SK-N-SH (cell line): ENCODE results near the gene SPSB4. TPM values are rescaled to one million over a fixed set of nuclear protein-coding genes. Genes with fewer than 3 reads are reported as not detected.

Experiments used
- CTCF ChIA-PET: fragments of 300-600, 350-600 bp; formaldehyde crosslinking; extraction: SDS; loops from one replicate; lab custom pipeline; 2021; lab: Yijun Ruan, JAX
- POLR2A ChIA-PET: fragments of 350-600 bp; sonication (Branson Sonifier 250); formaldehyde crosslinking; extraction: SDS; loops from one replicate; lab custom pipeline; 2020; ENCODE audit warnings: antibody characterized with exemption, inconsistent platforms; lab: Yijun Ruan, JAX
- DNase-seq: peaks from one replicate; pipeline ENCODE4 v3.0.0; 2012
- H2AFZ ChIP-seq: fragments of 200-600 bp; sonication (generic); 2 replicates; pipeline ENCODE4 v1.8.1; 2016; ENCODE audit warnings: antibody characterized with exemption, mild to moderate bottlenecking, low read depth
- H3F3A ChIP-seq: fragments of 200-600 bp; sonication (generic); replicated peaks from 2 replicates; pipeline ENCODE3; 2016; ENCODE audit warnings: antibody characterized with exemption, mild to moderate bottlenecking; ENCODE audit not compliant: insufficient read depth
- H3K27ac ChIP-seq, 2 experiments: fragments of 200-500 bp in 1 of 2; fragments of 200-600 bp in 1 of 2; sonication (Bioruptor generic) in 1 of 2; sonication (generic), shearing (Covaris generic) in 1 of 2; 2 replicates each; pipeline versions ENCODE4 v1.5.1 to v1.6.1; 2014 to 2016; ENCODE audit warnings: low read depth in 2 of 2, inconsistent platforms in 1 of 2, low read length in 1 of 2, mild to moderate bottlenecking in 1 of 2, mixed read lengths in 1 of 2
- H3K27me3 ChIP-seq: fragments of 200-600 bp; sonication (generic), shearing (Covaris generic); 2 replicates; pipeline ENCODE4 v1.6.1; 2016; ENCODE audit warnings: mixed run types; ENCODE audit not compliant: insufficient read depth
- H3K36me3 ChIP-seq, 2 experiments: fragments of 200-500 bp in 1 of 2; fragments of 200-600 bp in 1 of 2; sonication (Bioruptor generic) in 1 of 2; sonication (generic) in 1 of 2; replicated peaks in 1 of 2; 2 replicates each; pipeline versions ENCODE3 to v1.5.1; 2014 to 2016; ENCODE audit warnings: low read length in 1 of 2, mild to moderate bottlenecking in 1 of 2; ENCODE audit not compliant: insufficient read depth in 2 of 2, control insufficient read depth in 1 of 2
- H3K4me1 ChIP-seq, 2 experiments: fragments of 200-500 bp in 1 of 2; fragments of 200-600 bp in 1 of 2; sonication (Bioruptor generic) in 1 of 2; sonication (generic), shearing (Covaris generic) in 1 of 2; 2 replicates each; pipeline versions ENCODE4 v1.5.1 to v1.6.1; 2014 to 2016; ENCODE audit warnings: low read depth in 1 of 2, low read length in 1 of 2, mixed run types in 1 of 2; ENCODE audit not compliant: insufficient read depth in 2 of 2, control insufficient read depth in 1 of 2
- H3K4me2 ChIP-seq: fragments of 200-600 bp; sonication (generic), shearing (Covaris generic); 2 replicates; pipeline ENCODE4 v1.6.1; 2017; ENCODE audit warnings: mixed run types
- H3K4me3 ChIP-seq, 2 experiments: fragments of 200-500 bp in 1 of 2; fragments of 200-600 bp in 1 of 2; sonication (Bioruptor generic) in 1 of 2; sonication (generic), shearing (Covaris generic) in 1 of 2; 2 replicates each; pipeline versions ENCODE4 v1.5.1 to v1.8.1; 2014 to 2016; ENCODE audit warnings: low read depth in 2 of 2, inconsistent platforms in 1 of 2, low read length in 1 of 2, mild to moderate bottlenecking in 1 of 2, mixed read lengths in 1 of 2, moderate library complexity in 1 of 2
- H3K79me2 ChIP-seq: fragments of 200-600 bp; sonication (generic); 2 replicates; pipeline ENCODE4 v1.8.1; 2017; ENCODE audit warnings: mild to moderate bottlenecking; ENCODE audit not compliant: insufficient read depth
- H3K9ac ChIP-seq: fragments of 200-600 bp; sonication (generic); 2 replicates; pipeline ENCODE4 v1.6.1; 2017; ENCODE audit warnings: mixed run types
- H3K9me2 ChIP-seq: fragments of 200-600 bp; sonication (generic); 2 replicates; pipeline ENCODE4 v1.6.1; 2017; ENCODE audit warnings: mixed run types
- H3K9me3 ChIP-seq: fragments of 200-600 bp; sonication (generic); 2 replicates; pipeline ENCODE4 v1.6.1; 2017; ENCODE audit warnings: mixed run types, mild to moderate bottlenecking, moderate library complexity
- H4K20me1 ChIP-seq: fragments of 200-600 bp; sonication (generic); 2 replicates; pipeline ENCODE4 v1.6.1; 2017; ENCODE audit warnings: mild to moderate bottlenecking, mixed run types; ENCODE audit not compliant: insufficient read depth
- ELF1 ChIP-seq: IDR thresholded peaks from 2 replicates; pipeline ENCODE4 v1.4.0; 2012
- EP300 ChIP-seq, 2 experiments: IDR thresholded peaks; 2 replicates each; pipeline versions ENCODE4 v1.4.0 to v1.6.1; 2012; ENCODE audit warnings: borderline replicate concordance in 1 of 2, low read depth in 1 of 2, low read length in 1 of 2
- EZH2phosphoT487 ChIP-seq: fragments of 200-600 bp; sonication (generic); IDR thresholded peaks from 2 replicates; pipeline ENCODE4 v1.6.1; 2017; ENCODE audit warnings: low read depth, mixed run types, mild to moderate bottlenecking, antibody characterized with exemption, moderate library complexity, borderline replicate concordance
- FOXM1 ChIP-seq: IDR thresholded peaks from 2 replicates; pipeline ENCODE4 v1.4.0; 2012; ENCODE audit warnings: low read depth, mild to moderate bottlenecking
- GATA2 ChIP-seq: sonication (generic); formaldehyde crosslinking; IDR thresholded peaks from 2 replicates; pipeline ENCODE4 v1.5.0; 2020; ENCODE audit warnings: mild to moderate bottlenecking, missing genetic modification reagents
- JUND ChIP-seq: IDR thresholded peaks from 2 replicates; pipeline ENCODE4 v1.4.0; 2012
- MEF2A ChIP-seq: IDR thresholded peaks from 2 replicates; pipeline ENCODE4 v1.4.0; 2012; ENCODE audit warnings: low read depth, borderline replicate concordance
- NFIC ChIP-seq: IDR thresholded peaks from 2 replicates; pipeline ENCODE4 v1.4.0; 2012; ENCODE audit warnings: borderline replicate concordance
- NRF1 ChIP-seq: IDR thresholded peaks from 2 replicates; pipeline ENCODE4 v1.6.1; 2012; ENCODE audit warnings: low read depth, mild to moderate bottlenecking, low read length
- POLR2AphosphoS5 ChIP-seq: IDR thresholded peaks from 2 replicates; pipeline ENCODE4 v1.6.1; 2012; ENCODE audit warnings: low read depth, low read length
- RCOR1 ChIP-seq: fragments of 150-350 bp; IDR thresholded peaks from 2 replicates; pipeline ENCODE4 v1.6.1; 2017; ENCODE audit warnings: antibody characterized with exemption, low read length
- RXRA ChIP-seq: IDR thresholded peaks from 2 replicates; pipeline ENCODE4 v1.4.0; 2012; ENCODE audit warnings: low read depth, mild to moderate bottlenecking, borderline replicate concordance
- SMC3 ChIP-seq: IDR thresholded peaks from 2 replicates; pipeline ENCODE4 v1.6.1; 2012; ENCODE audit warnings: low read depth, low read length, improper control_type of control experiment
- TCF12 ChIP-seq: IDR thresholded peaks from 2 replicates; pipeline ENCODE4 v1.4.0; 2012
- TEAD4 ChIP-seq: IDR thresholded peaks from 2 replicates; pipeline ENCODE4 v1.4.0; 2012; ENCODE audit warnings: mild to moderate bottlenecking, borderline replicate concordance; ENCODE audit not compliant: insufficient read depth
- WGBS: methylation state at CpG from one replicate; pipeline ENCODE4 v1.1.6; 2017; ENCODE audit warnings: low lambda C conversion rate; 5-methylcytosine and 5-hydroxymethylcytosine counted together
- polyA plus RNA-seq, 3 experiments: library from polyadenylated mRNA; depleted of rRNA; stranded (reverse); fragments of >200 nt; gene quantifications; 2 replicates each; pipeline ENCODE4 v1.2.3, GENCODE V29; 2012
- TF ChIP-seq, protein P1 (sequence below): IDR thresholded peaks from 2 replicates; pipeline ENCODE4; 2012
- TF ChIP-seq, protein P2 (sequence below): fragments of 150-350 bp; IDR thresholded peaks from 2 replicates; pipeline ENCODE4 v1.6.1; 2016; ENCODE audit warnings: mild to moderate bottlenecking, low read depth, low read length
- TF ChIP-seq, protein P3 (sequence below): IDR thresholded peaks from 2 replicates; pipeline ENCODE4 v1.4.0; 2012; ENCODE audit warnings: low read depth
- TF ChIP-seq, protein P4 (sequence below): IDR thresholded peaks from 2 replicates; pipeline ENCODE4 v1.4.0; 2012; ENCODE audit warnings: low read depth, borderline replicate concordance
- TF ChIP-seq, protein P5 (sequence below): IDR thresholded peaks from 2 replicates; pipeline ENCODE4 v1.4.0; 2012; ENCODE audit warnings: low read depth, borderline replicate concordance

SPSB4 gene
- polyA plus RNA-seq, 1 of the 3 experiments (the other 2 are of a cell fraction) = 0.10 TPM

DNA sequence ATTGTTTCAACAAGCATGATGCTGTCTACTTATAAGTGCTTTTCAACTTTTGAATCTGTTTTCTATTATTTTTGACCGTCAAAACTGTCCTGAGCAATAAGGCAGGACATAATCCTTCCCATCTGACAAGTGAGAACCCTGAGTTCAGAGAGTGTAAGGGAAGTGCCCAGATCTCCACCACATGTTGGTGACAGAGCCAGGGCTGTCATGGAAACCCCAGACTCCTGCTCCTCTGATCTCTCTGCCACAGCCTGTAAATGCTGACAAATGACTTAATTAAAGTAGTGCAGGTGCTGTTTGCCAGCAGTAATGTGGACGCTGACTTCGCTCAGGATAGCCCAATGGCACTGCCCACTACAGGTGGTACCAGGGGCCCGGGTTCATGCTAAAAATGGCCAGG, 40.3 kb downstream of the SPSB4 start (continued):
- TF ChIP-seq RXRA = no peak
- TF ChIP-seq, protein P1, sequence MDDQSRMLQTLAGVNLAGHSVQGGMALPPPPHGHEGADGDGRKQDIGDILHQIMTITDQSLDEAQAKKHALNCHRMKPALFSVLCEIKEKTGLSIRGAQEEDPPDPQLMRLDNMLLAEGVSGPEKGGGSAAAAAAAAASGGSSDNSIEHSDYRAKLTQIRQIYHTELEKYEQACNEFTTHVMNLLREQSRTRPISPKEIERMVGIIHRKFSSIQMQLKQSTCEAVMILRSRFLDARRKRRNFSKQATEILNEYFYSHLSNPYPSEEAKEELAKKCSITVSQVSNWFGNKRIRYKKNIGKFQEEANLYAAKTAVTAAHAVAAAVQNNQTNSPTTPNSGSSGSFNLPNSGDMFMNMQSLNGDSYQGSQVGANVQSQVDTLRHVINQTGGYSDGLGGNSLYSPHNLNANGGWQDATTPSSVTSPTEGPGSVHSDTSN = no peak
- TF ChIP-seq RCOR1 = peak; percentile 49
- TF ChIP-seq, protein P2, sequence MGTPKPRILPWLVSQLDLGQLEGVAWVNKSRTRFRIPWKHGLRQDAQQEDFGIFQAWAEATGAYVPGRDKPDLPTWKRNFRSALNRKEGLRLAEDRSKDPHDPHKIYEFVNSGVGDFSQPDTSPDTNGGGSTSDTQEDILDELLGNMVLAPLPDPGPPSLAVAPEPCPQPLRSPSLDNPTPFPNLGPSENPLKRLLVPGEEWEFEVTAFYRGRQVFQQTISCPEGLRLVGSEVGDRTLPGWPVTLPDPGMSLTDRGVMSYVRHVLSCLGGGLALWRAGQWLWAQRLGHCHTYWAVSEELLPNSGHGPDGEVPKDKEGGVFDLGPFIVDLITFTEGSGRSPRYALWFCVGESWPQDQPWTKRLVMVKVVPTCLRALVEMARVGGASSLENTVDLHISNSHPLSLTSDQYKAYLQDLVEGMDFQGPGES = no peak
- no peak for TF ChIP-seq POLR2AphosphoS5
- TF ChIP-seq EP300 (IDR thresholded peaks at IDR 0.05; ENCODE audit: borderline replicate concordance in 1 of 2, low read depth in 1 of 2, low read length in 1 of 2) = 0 out of 4 replicates have a peak, but pooled peaks of 1 of the 2 experiments have one; percentile 58

DNA sequence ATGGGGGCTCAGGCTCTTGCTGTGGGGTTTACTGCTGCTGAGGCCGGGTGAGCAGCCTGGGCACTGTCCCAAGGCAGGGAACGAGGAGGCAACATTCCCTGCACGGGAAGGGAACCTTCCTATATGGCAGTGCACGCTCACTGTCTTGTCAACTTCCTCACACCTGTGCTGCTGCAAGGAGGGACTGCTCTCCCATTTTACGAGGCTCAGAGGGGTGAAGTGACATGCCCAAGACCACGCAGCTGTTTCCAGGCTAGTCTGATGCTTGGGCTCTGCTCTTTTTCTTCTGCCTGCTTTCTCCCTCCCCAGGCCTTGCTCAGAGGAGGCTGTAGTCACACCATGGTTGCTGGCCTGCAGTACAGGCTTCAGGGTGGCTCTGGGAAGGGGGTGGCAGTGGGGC, 41.5 kb downstream of the SPSB4 start:
- POLR2A ChIA-PET = no interaction called here
- no peak overlapping the region; a peak in 1 of 4 replicates for H3K27ac ChIP-seq
- no peaks in the 10 kb centered on the region for H3K36me3 ChIP-seq
- no peak for DNase-seq
- 25% methylated on average over 5 of the region's 6 CpGs for WGBS
- CTCF ChIA-PET = interaction anchor here (1.2 to 3.5 kb wide), 8 partner anchors 8 to 139 kb away, joined by 4 to 49 read pairs (median 6); partner anchors contain the start of genes PXYLP1 and SPSB4
- H3K9ac ChIP-seq = no peak overlapping the region
- H3K79me2 ChIP-seq = no peaks in the 10 kb centered on the region
- no peaks in the 10 kb centered on the region for H3K9me2 ChIP-seq
- no peaks in the 10 kb centered on the region for H3K9me3 ChIP-seq
- no peaks in the 10 kb centered on the region for H4K20me1 ChIP-seq
- H2AFZ ChIP-seq = no peak overlapping the region
- TF ChIP-seq NRF1 (no peak), GATA2 (CRISPR knock-in tag) (no peak), MEF2A (no peak), EP300 (IDR thresholded peaks at IDR 0.05; ENCODE audit: borderline replicate concordance in 1 of 2, low read depth in 1 of 2, low read length in 1 of 2) (no peak), EZH2phosphoT487 (no peak), JUND (no peak), FOXM1 (no peak), TEAD4 (no peak), SMC3 (no peak), NFIC (no peak), RCOR1 (no peak), ELF1 (no peak), TCF12 (no peak), POLR2AphosphoS5 (no peak)
- TF ChIP-seq, protein P3, sequence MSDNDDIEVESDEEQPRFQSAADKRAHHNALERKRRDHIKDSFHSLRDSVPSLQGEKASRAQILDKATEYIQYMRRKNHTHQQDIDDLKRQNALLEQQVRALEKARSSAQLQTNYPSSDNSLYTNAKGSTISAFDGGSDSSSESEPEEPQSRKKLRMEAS = no peak
- TF ChIP-seq, protein P4, sequence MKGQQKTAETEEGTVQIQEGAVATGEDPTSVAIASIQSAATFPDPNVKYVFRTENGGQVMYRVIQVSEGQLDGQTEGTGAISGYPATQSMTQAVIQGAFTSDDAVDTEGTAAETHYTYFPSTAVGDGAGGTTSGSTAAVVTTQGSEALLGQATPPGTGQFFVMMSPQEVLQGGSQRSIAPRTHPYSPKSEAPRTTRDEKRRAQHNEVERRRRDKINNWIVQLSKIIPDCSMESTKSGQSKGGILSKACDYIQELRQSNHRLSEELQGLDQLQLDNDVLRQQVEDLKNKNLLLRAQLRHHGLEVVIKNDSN = no peak
- TF ChIP-seq, protein P1 = no peak
- TF ChIP-seq, protein P5, sequence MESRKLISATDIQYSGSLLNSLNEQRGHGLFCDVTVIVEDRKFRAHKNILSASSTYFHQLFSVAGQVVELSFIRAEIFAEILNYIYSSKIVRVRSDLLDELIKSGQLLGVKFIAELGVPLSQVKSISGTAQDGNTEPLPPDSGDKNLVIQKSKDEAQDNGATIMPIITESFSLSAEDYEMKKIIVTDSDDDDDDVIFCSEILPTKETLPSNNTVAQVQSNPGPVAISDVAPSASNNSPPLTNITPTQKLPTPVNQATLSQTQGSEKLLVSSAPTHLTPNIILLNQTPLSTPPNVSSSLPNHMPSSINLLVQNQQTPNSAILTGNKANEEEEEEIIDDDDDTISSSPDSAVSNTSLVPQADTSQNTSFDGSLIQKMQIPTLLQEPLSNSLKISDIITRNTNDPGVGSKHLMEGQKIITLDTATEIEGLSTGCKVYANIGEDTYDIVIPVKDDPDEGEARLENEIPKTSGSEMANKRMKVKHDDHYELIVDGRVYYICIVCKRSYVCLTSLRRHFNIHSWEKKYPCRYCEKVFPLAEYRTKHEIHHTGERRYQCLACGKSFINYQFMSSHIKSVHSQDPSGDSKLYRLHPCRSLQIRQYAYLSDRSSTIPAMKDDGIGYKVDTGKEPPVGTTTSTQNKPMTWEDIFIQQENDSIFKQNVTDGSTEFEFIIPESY = no peak
- peaks cover 0 to 66% of the 10 kb centered on the region in 2 experiments; a peak in 3 of 4 replicates for H3K4me1 ChIP-seq
- H3K4me3 ChIP-seq = no peak overlapping the region
- no peak overlapping the region for H3K4me2 ChIP-seq
- no peaks in the 10 kb centered on the region for H3K27me3 ChIP-seq
- H3F3A ChIP-seq = no peaks in the 10 kb centered on the region
